A549 (cell line): ENCODE results near the gene ABT1.

Experiments used
- BHLHE40 ChIP-seq: IDR thresholded peaks from 2 replicates; pipeline ENCODE4 v1.6.1; 2012; ENCODE audit warnings: low read depth, low read length, inconsistent platforms
- CHD4 ChIP-seq: fragments of 200-600 bp; sonication (generic); IDR thresholded peaks from 2 replicates; pipeline ENCODE4 v1.6.1; 2016; ENCODE audit warnings: antibody characterized with exemption, mild to moderate bottlenecking, borderline replicate concordance
- CTCF ChIP-seq: fragments of >200 bp; sonication (Bioruptor Twin); formaldehyde crosslinking; IDR thresholded peaks from 3 replicates; pipeline ENCODE4 v1.5.1; 2016
- POLR2A ChIP-seq: IDR thresholded peaks from 2 replicates; pipeline ENCODE4 v1.6.1; 2012; ENCODE audit warnings: mild to moderate bottlenecking, low read length
- SMC3 ChIP-seq: fragments of >200 bp; sonication (Bioruptor Twin); formaldehyde crosslinking; IDR thresholded peaks from 3 replicates; pipeline ENCODE4 v1.6.1; 2018; ENCODE audit warnings: inconsistent platforms

DNA sequence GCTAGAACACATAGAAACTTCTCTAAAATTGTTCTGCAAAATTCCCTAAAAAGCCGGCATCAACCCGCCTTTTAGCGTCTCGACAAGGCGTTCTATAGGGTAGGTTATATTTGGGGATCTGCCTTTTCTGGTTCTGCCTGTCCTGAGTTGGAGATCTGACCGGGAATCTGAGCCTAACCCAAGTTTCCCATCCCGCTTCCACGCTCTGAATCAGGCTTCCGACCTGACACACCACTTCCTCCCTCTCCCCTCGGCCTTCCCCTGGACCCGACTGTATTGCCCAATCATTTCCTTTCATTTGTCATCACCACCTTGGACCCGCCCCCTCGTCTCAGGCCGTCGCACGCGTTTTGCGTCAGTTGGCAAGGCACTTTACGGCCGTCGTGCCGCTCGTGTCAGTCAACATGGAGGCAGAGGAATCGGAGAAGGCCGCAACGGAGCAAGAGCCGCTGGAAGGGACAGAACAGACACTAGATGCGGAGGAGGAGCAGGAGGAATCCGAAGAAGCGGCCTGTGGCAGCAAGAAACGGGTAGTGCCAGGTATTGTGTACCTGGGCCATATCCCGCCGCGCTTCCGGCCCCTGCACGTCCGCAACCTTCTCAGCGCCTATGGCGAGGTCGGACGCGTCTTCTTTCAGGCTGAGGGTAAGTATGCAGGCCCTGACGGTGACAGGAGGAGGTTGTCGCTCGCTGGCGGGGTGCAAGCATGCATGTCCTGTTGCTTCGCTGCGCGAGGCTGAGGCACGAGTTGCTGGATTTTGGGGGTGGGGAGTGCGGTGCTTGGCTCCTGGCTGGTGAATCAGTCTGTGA, at the start of gene ABT1:
- TF ChIP-seq BHLHE40 = no peak
- no peak for TF ChIP-seq CTCF
- TF ChIP-seq SMC3 = no peak
- no peak for TF ChIP-seq CHD4
- TF ChIP-seq POLR2A = peak; percentile 65
